Endodermal cell (in vitro differentiated cells): ENCODE measurements around the gene LAMC2. TPM values are rescaled to one million over a fixed set of nuclear protein-coding genes. Genes with fewer than 3 reads are reported as not detected.

Experiments used
- DNase-seq: peaks from one replicate; pipeline ENCODE4 v3.0.0-alpha.2; 2017
- H3K27ac ChIP-seq: 2 replicates; pipeline ENCODE4 v1.5.1; 2013; ENCODE audit warnings: mild to moderate bottlenecking, low read depth, low read length, moderate library complexity
- H3K27me3 ChIP-seq: 2 replicates; pipeline ENCODE4 v1.6.1; 2013; ENCODE audit warnings: mild to moderate bottlenecking, low read length, moderate library complexity; ENCODE audit not compliant: insufficient read depth, control insufficient read depth, poor library complexity, severe bottlenecking
- H3K36me3 ChIP-seq: 2 replicates; pipeline ENCODE4 v1.7.0; 2013; ENCODE audit warnings: mild to moderate bottlenecking, low read length, moderate library complexity; ENCODE audit not compliant: control insufficient read depth, insufficient read depth
- H3K4me1 ChIP-seq: one replicate; pipeline ENCODE4 v1.7.0; 2013; ENCODE audit warnings: low read length; ENCODE audit not compliant: control insufficient read depth, insufficient read depth
- H3K4me3 ChIP-seq: 2 replicates; pipeline ENCODE4 v1.5.1; 2013; ENCODE audit warnings: mild to moderate bottlenecking, low read length, moderate library complexity
- H3K9ac ChIP-seq: 2 replicates; pipeline ENCODE4 v1.6.1; 2013; ENCODE audit warnings: mild to moderate bottlenecking, low read length, moderate library complexity; ENCODE audit not compliant: poor library complexity, severe bottlenecking; ENCODE audit errors: extremely low read depth
- H3K9me3 ChIP-seq: 2 replicates; pipeline ENCODE4 v1.6.1; 2013; ENCODE audit warnings: mild to moderate bottlenecking, low read length, moderate library complexity; ENCODE audit not compliant: control insufficient read depth
- H3K27ac Mint-ChIP-seq: 2 replicates; pipeline ENCODE4 v1.8.0; 2020; ENCODE audit warnings: mixed read lengths
- H3K27me3 Mint-ChIP-seq: 2 replicates; pipeline ENCODE4 v1.8.0; 2021; ENCODE audit warnings: mild to moderate bottlenecking, mixed read lengths; ENCODE audit not compliant: insufficient read depth
- H3K36me3 Mint-ChIP-seq: 2 replicates; pipeline ENCODE4 v1.8.0; 2020; ENCODE audit warnings: low read depth, mixed read lengths
- H3K4me1 Mint-ChIP-seq: 2 replicates; pipeline ENCODE4 v1.8.0; 2020; ENCODE audit warnings: mixed read lengths
- H3K4me3 Mint-ChIP-seq: 2 replicates; pipeline ENCODE4 v1.8.0; 2020; ENCODE audit warnings: mild to moderate bottlenecking, moderate library complexity, mixed read lengths
- H3K9me3 Mint-ChIP-seq: 2 replicates; pipeline ENCODE4 v1.8.0; 2020; ENCODE audit warnings: mild to moderate bottlenecking, mixed read lengths
- WGBS, 2 experiments: methylation state at CpG; one replicate each; pipeline versions ENCODE4 v1.1.5 to v1.1.7; 2013; ENCODE audit warnings: missing lambda C conversion rate in 2 of 2, mixed read lengths in 1 of 2; ENCODE audit not compliant: insufficient coverage in 1 of 2, insufficient read length in 1 of 2; 5-methylcytosine and 5-hydroxymethylcytosine counted together
- total RNA-seq, 2 donors: library from RNA; stranded (reverse); fragmentation: NEBNext Ultra II Directional in 1 of 2; extraction: Animal tissue kit (Norgen Biotek cat#: 25700) in 1 of 2; gene quantifications; 2 replicates in 1 of 2; 3 replicates in 1 of 2; pipeline ENCODE4 v1.2.1, GENCODE V29; 2021
- TF ChIP-seq, protein P1 (sequence below): fragments of 200-600 bp; sonication (generic); conservative IDR thresholded peaks from 2 replicates; pipeline ENCODE4 v1.5.0; 2021; ENCODE audit warnings: antibody characterized with exemption, mild to moderate bottlenecking

LAMC2 gene
- total RNA-seq, 2 donors from 2014 or later, result 2.8 to 4.8 TPM

DNA sequence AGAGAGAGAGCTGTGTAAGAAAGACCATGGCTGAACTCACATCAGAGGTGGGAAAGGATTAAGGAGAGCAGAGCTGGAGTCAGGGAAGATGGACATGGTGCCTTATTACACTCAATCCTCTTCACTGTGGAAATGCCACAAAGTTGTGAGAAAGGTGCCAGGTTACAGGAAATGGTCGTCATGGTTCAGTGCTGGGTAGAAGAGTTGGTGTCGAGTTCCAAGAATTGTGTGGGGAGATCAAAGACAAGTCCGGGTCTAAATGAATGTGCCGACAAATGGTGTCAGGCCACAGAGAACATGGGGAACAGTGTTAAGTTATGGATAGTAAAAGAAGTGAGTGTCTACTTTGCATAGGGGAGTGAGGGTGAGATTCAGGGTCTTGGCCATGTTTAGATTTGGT lies 40.9 kb downstream of the LAMC2 start:
- TF ChIP-seq, protein P1, sequence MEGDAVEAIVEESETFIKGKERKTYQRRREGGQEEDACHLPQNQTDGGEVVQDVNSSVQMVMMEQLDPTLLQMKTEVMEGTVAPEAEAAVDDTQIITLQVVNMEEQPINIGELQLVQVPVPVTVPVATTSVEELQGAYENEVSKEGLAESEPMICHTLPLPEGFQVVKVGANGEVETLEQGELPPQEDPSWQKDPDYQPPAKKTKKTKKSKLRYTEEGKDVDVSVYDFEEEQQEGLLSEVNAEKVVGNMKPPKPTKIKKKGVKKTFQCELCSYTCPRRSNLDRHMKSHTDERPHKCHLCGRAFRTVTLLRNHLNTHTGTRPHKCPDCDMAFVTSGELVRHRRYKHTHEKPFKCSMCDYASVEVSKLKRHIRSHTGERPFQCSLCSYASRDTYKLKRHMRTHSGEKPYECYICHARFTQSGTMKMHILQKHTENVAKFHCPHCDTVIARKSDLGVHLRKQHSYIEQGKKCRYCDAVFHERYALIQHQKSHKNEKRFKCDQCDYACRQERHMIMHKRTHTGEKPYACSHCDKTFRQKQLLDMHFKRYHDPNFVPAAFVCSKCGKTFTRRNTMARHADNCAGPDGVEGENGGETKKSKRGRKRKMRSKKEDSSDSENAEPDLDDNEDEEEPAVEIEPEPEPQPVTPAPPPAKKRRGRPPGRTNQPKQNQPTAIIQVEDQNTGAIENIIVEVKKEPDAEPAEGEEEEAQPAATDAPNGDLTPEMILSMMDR, result no peak
- peaks cover 6% of the 10 kb centered on the region for H3K4me1 Mint-ChIP-seq
- no peaks in the 10 kb centered on the region for H3K9me3 Mint-ChIP-seq
- Histone ChIP-seq H3K27me3 (peaks cover 44% of the 10 kb centered on the region), H3K27ac (no peak overlapping the region), H3K4me3 (no peak overlapping the region), H3K9me3 (no peaks in the 10 kb centered on the region), H3K9ac (no peak overlapping the region), H3K36me3 (no peaks in the 10 kb centered on the region), H3K4me1 (no peaks in the 10 kb centered on the region)
- WGBS, 2 experiments, result 75 to 84% methylated on average over 4 of the region's 4 CpGs
- H3K36me3 Mint-ChIP-seq, result no peaks in the 10 kb centered on the region
- no peak overlapping the region for H3K27ac Mint-ChIP-seq
- H3K4me3 Mint-ChIP-seq, result no peak overlapping the region
- no peaks in the 10 kb centered on the region for H3K27me3 Mint-ChIP-seq
- DNase-seq, result no peak

DNA sequence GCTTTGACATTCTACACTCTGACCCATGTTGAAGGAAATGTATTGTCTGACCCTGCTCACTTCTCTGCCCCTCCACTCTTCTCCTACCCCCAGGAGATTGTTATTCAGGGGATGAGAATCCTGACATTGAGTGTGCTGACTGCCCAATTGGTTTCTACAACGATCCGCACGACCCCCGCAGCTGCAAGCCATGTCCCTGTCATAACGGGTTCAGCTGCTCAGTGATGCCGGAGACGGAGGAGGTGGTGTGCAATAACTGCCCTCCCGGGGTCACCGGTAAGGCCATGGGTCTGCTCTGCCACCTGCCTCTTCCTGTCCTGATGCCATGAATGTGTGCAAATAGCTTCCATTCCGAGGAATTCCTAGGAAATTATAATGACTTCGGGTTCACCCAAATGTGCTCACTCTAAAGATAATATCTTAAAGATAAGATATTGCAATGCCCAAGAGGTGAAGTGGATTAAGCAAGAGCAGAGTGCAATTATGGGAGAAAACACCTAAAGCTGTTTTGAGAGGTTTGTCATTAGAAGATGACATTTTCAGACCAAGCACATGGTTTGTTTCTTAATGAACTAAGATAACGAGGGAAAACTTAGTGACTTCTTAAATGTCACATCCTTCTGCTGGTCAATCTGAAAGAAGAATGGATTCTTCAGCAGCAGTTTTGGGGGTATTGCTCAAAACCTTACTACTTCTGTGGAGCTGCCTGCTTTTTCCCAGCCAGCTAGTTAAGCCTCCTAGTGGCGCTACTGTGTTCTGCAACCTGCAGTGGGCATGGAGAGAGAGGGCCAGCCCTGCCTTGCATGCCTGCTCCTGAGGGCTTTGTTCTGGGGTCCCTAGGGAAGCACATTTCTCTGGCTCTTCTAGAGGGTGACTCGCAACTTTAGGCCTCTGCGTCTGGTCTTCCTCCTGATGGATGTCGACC lies 41.6 kb downstream of the LAMC2 start:
- Mint-ChIP-seq H3K27me3 (peaks cover 7% of the 10 kb centered on the region), H3K36me3 (no peaks in the 10 kb centered on the region), H3K9me3 (no peaks in the 10 kb centered on the region), H3K4me1 (peaks cover 6% of the 10 kb centered on the region), H3K4me3 (no peak overlapping the region), H3K27ac (no peak overlapping the region)
- no peak overlapping the region for H3K27ac ChIP-seq
- peaks cover 44% of the 10 kb centered on the region for H3K27me3 ChIP-seq
- peak; percentile 94 for DNase-seq
- H3K9ac ChIP-seq, result no peak overlapping the region
- H3K4me1 ChIP-seq, result no peaks in the 10 kb centered on the region
- TF ChIP-seq, protein P1, result peak; percentile 89
- no peaks in the 10 kb centered on the region for H3K9me3 ChIP-seq
- H3K4me3 ChIP-seq, result no peak overlapping the region
- 81 to 83% methylated on average over 14 to 16 of the region's 16 CpGs for WGBS, 2 experiments
- H3K36me3 ChIP-seq, result no peaks in the 10 kb centered on the region

DNA sequence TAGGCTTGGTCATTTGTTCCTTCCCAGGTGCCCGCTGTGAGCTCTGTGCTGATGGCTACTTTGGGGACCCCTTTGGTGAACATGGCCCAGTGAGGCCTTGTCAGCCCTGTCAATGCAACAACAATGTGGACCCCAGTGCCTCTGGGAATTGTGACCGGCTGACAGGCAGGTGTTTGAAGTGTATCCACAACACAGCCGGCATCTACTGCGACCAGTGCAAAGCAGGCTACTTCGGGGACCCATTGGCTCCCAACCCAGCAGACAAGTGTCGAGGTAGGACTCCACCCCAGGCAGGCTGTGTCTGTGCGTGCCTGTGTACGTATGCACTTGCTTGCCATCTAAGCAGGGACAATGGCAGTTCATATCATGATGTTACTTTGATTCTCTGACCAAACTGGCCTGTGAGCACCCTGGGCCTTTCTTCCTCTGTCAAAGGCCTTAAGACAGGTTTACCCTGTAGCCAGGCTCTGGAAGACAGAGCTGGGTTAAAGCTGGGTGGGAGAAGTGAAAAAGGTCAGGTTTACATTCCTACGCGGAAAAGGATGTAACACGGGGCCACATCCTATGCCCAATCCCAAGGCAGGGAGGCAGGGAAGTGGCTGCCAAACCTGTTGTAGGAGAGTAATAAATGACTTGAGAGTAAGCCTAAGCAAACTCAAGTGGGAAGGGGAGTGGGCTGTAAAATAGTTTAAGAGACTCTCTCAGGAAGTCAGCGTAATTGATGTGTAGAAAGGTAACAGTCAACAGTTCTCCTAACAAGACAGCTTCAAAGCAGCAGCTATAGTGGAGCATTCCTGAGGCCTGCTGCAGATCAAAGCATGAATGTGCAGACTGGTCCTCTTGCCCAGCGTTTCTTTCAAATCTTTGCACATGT lies 42.5 kb downstream of the LAMC2 start:
- H3K27me3 ChIP-seq, result peaks cover 42% of the 10 kb centered on the region
- Mint-ChIP-seq H3K4me3 (no peak overlapping the region), H3K9me3 (no peaks in the 10 kb centered on the region), H3K27ac (no peak overlapping the region), H3K4me1 (peaks cover 12% of the 10 kb centered on the region), H3K36me3 (no peaks in the 10 kb centered on the region), H3K27me3 (peaks cover 10% of the 10 kb centered on the region)
- H3K4me3 ChIP-seq, result no peak overlapping the region
- no peak overlapping the region for H3K27ac ChIP-seq
- TF ChIP-seq, protein P1, result peak; percentile 0
- no peaks in the 10 kb centered on the region for H3K36me3 ChIP-seq
- no peak overlapping the region for H3K9ac ChIP-seq
- no peaks in the 10 kb centered on the region for H3K4me1 ChIP-seq
- WGBS, 2 experiments, result 92 to 93% methylated on average over 11 to 13 of the region's 13 CpGs
- H3K9me3 ChIP-seq, result no peaks in the 10 kb centered on the region
- no peak for DNase-seq
